ENCODE data around the gene PCDHGA4.
"Not testable (repeated sequence)": the region's sequence is repeated elsewhere in the genome, so short reads cannot be mapped to it uniquely, and the experiment has no call there.

Gene PCDHGA4

GRCh38 chr5:141320225-141321169, 34.3 kb upstream of the PCDHGA4 start, which contains the start of gene TAF7:
TSS of gene TAF7 (minus strand) at chr5:141320784. CDS start at chr5:141320044, 740 bp downstream.
- TF ChIP-seq CTCF (IDR thresholded peaks at IDR 0.05; ENCODE audit: unreplicated experiment in 3 of 3) = peak; percentile 89 to 95 (median 92)
- Mint-ChIP-seq H3K9me3 (peaks cover 63% of the 10 kb centered on the region), H3K4me3 (peak within 1 kb of the TSS; percentile 94 to 99 (median 97)), H3K4me1 (peaks cover 5% of the 10 kb centered on the region), H3K27ac (peak within 1 kb of the TSS; percentile 98 to 99 (median 99)), H3K36me3 (ENCODE audit: low read depth) (peaks cover 77% of the 10 kb centered on the region), H3K27me3 (ENCODE audit: low read depth) (peaks cover 8% of the 10 kb centered on the region)

GRCh38 chr5:141322261-141322660, 32.6 kb upstream of the PCDHGA4 start:
- no peak for TF ChIP-seq CTCF (IDR thresholded peaks at IDR 0.05; ENCODE audit: unreplicated experiment in 3 of 3)
- Mint-ChIP-seq H3K9me3 (peaks cover 68% of the 10 kb centered on the region), H3K27ac (peak overlapping the region in 2 of 3 experiments; percentile 57 to 63), H3K27me3 (ENCODE audit: low read depth) (peaks cover 8% of the 10 kb centered on the region), H3K36me3 (ENCODE audit: low read depth) (peaks cover 72% of the 10 kb centered on the region), H3K4me3 (peak overlapping the region; percentile 94 to 99 (median 97)), H3K4me1 (peaks cover 5% of the 10 kb centered on the region)

GRCh38 chr5:141326088-141326854, 28.6 kb upstream of the PCDHGA4 start:
- Mint-ChIP-seq H3K9me3 (peaks cover 58% of the 10 kb centered on the region), H3K27ac (no peak overlapping the region), H3K27me3 (ENCODE audit: low read depth) (no peaks in the 10 kb centered on the region), H3K4me3 (peak overlapping the region in 2 of 3 experiments; percentile 44 to 66), H3K4me1 (no peaks in the 10 kb centered on the region), H3K36me3 (ENCODE audit: low read depth) (peaks cover 38% of the 10 kb centered on the region)
- no peak for TF ChIP-seq CTCF (IDR thresholded peaks at IDR 0.05; ENCODE audit: unreplicated experiment in 3 of 3)

GRCh38 chr5:141328231-141328630, 26.6 kb upstream of the PCDHGA4 start:
- Mint-ChIP-seq H3K4me3 (no peak overlapping the region), H3K9me3 (peaks cover 58% of the 10 kb centered on the region), H3K27ac (no peak overlapping the region), H3K36me3 (ENCODE audit: low read depth) (peaks cover 29% of the 10 kb centered on the region), H3K4me1 (no peaks in the 10 kb centered on the region), H3K27me3 (ENCODE audit: low read depth) (no peaks in the 10 kb centered on the region)
- TF ChIP-seq CTCF (IDR thresholded peaks at IDR 0.05; ENCODE audit: unreplicated experiment in 3 of 3) = no peak

GRCh38 chr5:141330299-141331080, 24.3 kb upstream of the PCDHGA4 start, which contains the start of gene PCDHGA1:
TSS of gene PCDHGA1 (plus strand) at chr5:141330514.
- H3K9me3 Mint-ChIP-seq = peaks cover 63% of the 10 kb centered on the region
- H3K36me3 Mint-ChIP-seq (ENCODE audit: low read depth) = peaks cover 20% of the 10 kb centered on the region
- H3K4me3 Mint-ChIP-seq = no peak within 1 kb of the TSS
- no peaks in the 10 kb centered on the region for H3K27me3 Mint-ChIP-seq (ENCODE audit: low read depth)
- H3K27ac Mint-ChIP-seq = no peak within 1 kb of the TSS
- no peaks in the 10 kb centered on the region for H3K4me1 Mint-ChIP-seq
- no peak for TF ChIP-seq CTCF (IDR thresholded peaks at IDR 0.05; ENCODE audit: unreplicated experiment in 3 of 3)

GRCh38 chr5:141332571-141332970, 22.2 kb upstream of the PCDHGA4 start:
- not testable (repeated sequence) for H3K27me3 Mint-ChIP-seq (ENCODE audit: low read depth); H3K4me1 Mint-ChIP-seq; H3K36me3 Mint-ChIP-seq (ENCODE audit: low read depth); H3K27ac Mint-ChIP-seq; H3K4me3 Mint-ChIP-seq
- H3K9me3 Mint-ChIP-seq = peaks cover 64% of the 10 kb centered on the region

Data from nephron (organoid).